C4-2B (cell line): ENCODE data around the gene AHNAK.

Experiments
- ZFX ChIP-seq: fragments of 450-650 bp; IDR thresholded peaks from 2 replicates; pipeline ENCODE4 v1.6.1; 2017
- TF ChIP-seq, protein P1 (sequence below): fragments of 450-650 bp; conservative IDR thresholded peaks from 2 replicates; pipeline ENCODE4 v1.5.1; 2017; ENCODE audit warnings: mild to moderate bottlenecking

DNA sequence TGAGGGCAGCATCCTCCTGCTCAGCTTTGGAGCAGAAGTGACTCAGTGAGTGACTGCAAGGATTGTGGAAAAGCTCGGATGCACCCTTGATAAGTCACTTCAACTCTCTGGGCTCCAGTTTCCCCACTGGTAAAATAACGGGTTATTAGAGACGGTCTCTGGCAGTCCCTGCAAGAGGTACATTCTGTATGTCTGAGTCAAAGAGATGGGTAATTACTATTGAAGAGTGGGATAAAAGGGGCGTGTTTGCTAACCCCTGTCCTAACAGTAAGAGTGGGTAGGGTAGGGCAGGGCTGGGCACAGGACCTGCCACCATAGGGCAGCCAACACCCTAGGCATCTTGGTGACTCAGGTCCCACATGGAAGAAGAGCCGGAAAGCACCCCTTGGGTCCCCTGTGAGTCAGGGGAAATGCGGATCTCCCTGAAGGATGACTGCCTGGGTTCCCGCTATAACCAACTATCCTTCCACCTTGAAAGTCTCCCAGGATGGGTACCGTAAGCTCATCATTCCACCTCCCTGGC is 7.3 kb upstream of the AHNAK start:
- TF ChIP-seq, protein P1, sequence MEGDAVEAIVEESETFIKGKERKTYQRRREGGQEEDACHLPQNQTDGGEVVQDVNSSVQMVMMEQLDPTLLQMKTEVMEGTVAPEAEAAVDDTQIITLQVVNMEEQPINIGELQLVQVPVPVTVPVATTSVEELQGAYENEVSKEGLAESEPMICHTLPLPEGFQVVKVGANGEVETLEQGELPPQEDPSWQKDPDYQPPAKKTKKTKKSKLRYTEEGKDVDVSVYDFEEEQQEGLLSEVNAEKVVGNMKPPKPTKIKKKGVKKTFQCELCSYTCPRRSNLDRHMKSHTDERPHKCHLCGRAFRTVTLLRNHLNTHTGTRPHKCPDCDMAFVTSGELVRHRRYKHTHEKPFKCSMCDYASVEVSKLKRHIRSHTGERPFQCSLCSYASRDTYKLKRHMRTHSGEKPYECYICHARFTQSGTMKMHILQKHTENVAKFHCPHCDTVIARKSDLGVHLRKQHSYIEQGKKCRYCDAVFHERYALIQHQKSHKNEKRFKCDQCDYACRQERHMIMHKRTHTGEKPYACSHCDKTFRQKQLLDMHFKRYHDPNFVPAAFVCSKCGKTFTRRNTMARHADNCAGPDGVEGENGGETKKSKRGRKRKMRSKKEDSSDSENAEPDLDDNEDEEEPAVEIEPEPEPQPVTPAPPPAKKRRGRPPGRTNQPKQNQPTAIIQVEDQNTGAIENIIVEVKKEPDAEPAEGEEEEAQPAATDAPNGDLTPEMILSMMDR: no peak
- TF ChIP-seq ZFX: no peak
